Stimulated activated CD4-positive, alpha-beta T cell treated with anti-CD3 and anti-CD28 coated beads, Interleukin-1b, Interleukin-23, amount 100 ng/mL, for 48 hours (primary cell): ENCODE data around the gene GFPT2.

ENCODE experiments used
- DNase-seq: peaks from one replicate; pipeline ENCODE4 v3.0.0-alpha.2; 2020

Gene GFPT2

GRCh38 chr5:180353048-180353979, at the start of gene GFPT2:
Gene GFPT2 (minus strand): TSS chr5:180353336. CDS start chr5:180353217, 119 bp downstream.
- peak; percentile 64 for DNase-seq

- DNase-seq = no peak
Observed at GRCh38 chr5:180402716-180403115, 49.6 kb upstream of the GFPT2 start.

- DNase-seq = no peak
Observed at GRCh38 chr5:180401229-180401907, 48.2 kb upstream of the GFPT2 start.

- DNase-seq = no peak
Observed at GRCh38 chr5:180400416-180400815, 47.3 kb upstream of the GFPT2 start.

- no peak for DNase-seq
Observed at GRCh38 chr5:180399401-180400215, 46.5 kb upstream of the GFPT2 start.

GRCh38 chr5:180396926-180397325, 43.8 kb upstream of the GFPT2 start:
- no peak for DNase-seq

- DNase-seq = no peak
Observed at GRCh38 chr5:180395540-180396274, 42.6 kb upstream of the GFPT2 start.

- DNase-seq = no peak
Observed at GRCh38 chr5:180394031-180394636, 41.0 kb upstream of the GFPT2 start.

GRCh38 chr5:180391276-180391675, 38.1 kb upstream of the GFPT2 start:
- DNase-seq = no peak

- DNase-seq = no peak
Observed at GRCh38 chr5:180390441-180391190, 37.5 kb upstream of the GFPT2 start.

GRCh38 chr5:180389252-180390101, 36.3 kb upstream of the GFPT2 start:
- no peak for DNase-seq

- no peak for DNase-seq
Observed at GRCh38 chr5:180387798-180388197, 34.7 kb upstream of the GFPT2 start.

GRCh38 chr5:180382926-180383325, 29.8 kb upstream of the GFPT2 start:
- DNase-seq = no peak

GRCh38 chr5:180381851-180382480, 28.8 kb upstream of the GFPT2 start:
- DNase-seq = no peak

- no peak for DNase-seq
Observed at GRCh38 chr5:180381428-180381827, 28.3 kb upstream of the GFPT2 start.

- DNase-seq = no peak
Observed at GRCh38 chr5:180380856-180381255, 27.7 kb upstream of the GFPT2 start.

GRCh38 chr5:180380441-180380840, 27.3 kb upstream of the GFPT2 start:
- DNase-seq = no peak

- no peak for DNase-seq
Observed at GRCh38 chr5:180379355-180380070, 26.4 kb upstream of the GFPT2 start.
